NT2/D1 (cell line): ENCODE measurements around the gene HMX1.

Experiments used
- SUZ12 ChIP-seq: IDR thresholded peaks from 2 replicates; pipeline ENCODE4 v1.6.1; 2011; ENCODE audit not compliant: insufficient read length, insufficient read depth; ENCODE audit errors: extremely low read depth
- YY1 ChIP-seq: IDR thresholded peaks from 2 replicates; pipeline ENCODE4 v1.6.1; 2011; ENCODE audit not compliant: insufficient read length, insufficient read depth
- ZNF274 ChIP-seq: IDR thresholded peaks from 2 replicates; pipeline ENCODE4 v1.6.1; 2011; ENCODE audit warnings: mild to moderate bottlenecking, low read depth, low read length

GRCh38 chr4:8908206-8908893 is 36.7 kb upstream of the HMX1 start:
- TF ChIP-seq YY1 (no peak), SUZ12 (no peak), ZNF274 (no peak)
